A549 (cell line): ENCODE measurements around the gene TMTC1. TPM values are rescaled to one million over a fixed set of nuclear protein-coding genes. Genes with fewer than 3 reads are reported as not detected.

Experiments
- ATAC-seq, 2 experiments: fragments of 200-7000 bp in 1 of 2; fragments of >200 bp in 1 of 2; cut with Nextera tagmentation in 1 of 2; cut with Tn5 transposase in 1 of 2; 3 replicates each; pipeline versions ENCODE4 v1.8.0 to v1.9.1; 2018 to 2020; ENCODE audit warnings: mild to moderate bottlenecking in 1 of 2, moderate library complexity in 1 of 2
- CTCF ChIA-PET: fragments of 300-600 bp; sonication (Branson Sonifier 250); formaldehyde crosslinking; extraction: SDS; loops from one replicate; lab custom pipeline; 2021; ENCODE audit warnings: antibody characterized with exemption, inconsistent platforms; lab: Yijun Ruan, JAX
- POLR2A ChIA-PET: fragments of 350-600 bp; formaldehyde crosslinking; extraction: SDS; loops from one replicate; lab custom pipeline; 2021; ENCODE audit warnings: antibody characterized with exemption, inconsistent platforms; lab: Yijun Ruan, JAX
- DNase-seq, 2 experiments: peaks; one replicate each; pipeline versions ENCODE4 v3.0.0 to v3.0.0-alpha.2; 2011 to 2016; ENCODE audit warnings: low read depth in 1 of 2, low spot score in 1 of 2
- FAIRE-seq: peaks from 2 replicates; lab custom pipeline; 2011; peaks lifted over from hg19 to GRCh38; lab: Jason Lieb, UNC
- H3K27ac ChIP-seq, 2 experiments: fragments of >200 bp; sonication (Bioruptor Twin); formaldehyde crosslinking; 3 replicates each; pipeline ENCODE4 v1.5.1; 2016 to 2017
- H3K4me1 ChIP-seq: fragments of >200 bp; sonication (Bioruptor Twin); formaldehyde crosslinking; 3 replicates; pipeline ENCODE4 v1.6.1; 2016
- H3K4me2 ChIP-seq: fragments of >200 bp; sonication (Bioruptor Twin); formaldehyde crosslinking; 3 replicates; pipeline ENCODE4 v1.6.1; 2016
- H3K4me3 ChIP-seq: fragments of >200 bp; sonication (Bioruptor Twin); formaldehyde crosslinking; 3 replicates; pipeline ENCODE4 v1.5.1; 2016
- H3K9me3 ChIP-seq: fragments of >200 bp; sonication (Bioruptor Twin); formaldehyde crosslinking; 3 replicates; pipeline ENCODE4 v1.6.1; 2016
- ATOH8 ChIP-seq: fragments of 250-450 bp; sonication (Bioruptor Pico); IDR thresholded peaks from 2 replicates; pipeline ENCODE4 v1.5.0; 2020; ENCODE audit warnings: low read depth, mild to moderate bottlenecking, moderate library complexity
- EHMT2 ChIP-seq: fragments of 200-600 bp; sonication (generic); IDR thresholded peaks from 2 replicates; pipeline ENCODE4 v1.6.1; 2016; ENCODE audit warnings: antibody characterized with exemption, low read depth, mild to moderate bottlenecking, moderate library complexity
- ELK1 ChIP-seq: fragments of 150-350 bp; IDR thresholded peaks from 2 replicates; pipeline ENCODE4 v1.6.1; 2014; ENCODE audit warnings: low read depth, mild to moderate bottlenecking, low read length
- GATA3 ChIP-seq: IDR thresholded peaks from 2 replicates; pipeline ENCODE4 v1.6.1; 2012; ENCODE audit warnings: borderline replicate concordance
- HEYL ChIP-seq: fragments of 250-450 bp; sonication (Bioruptor Pico); IDR thresholded peaks from 2 replicates; pipeline ENCODE4 v1.8.0; 2021; ENCODE audit warnings: mild to moderate bottlenecking, moderate library complexity
- HMGXB4 ChIP-seq: fragments of 250-450 bp; sonication (Bioruptor Pico); IDR thresholded peaks from 2 replicates; pipeline ENCODE4 v1.5.0; 2021; ENCODE audit warnings: mild to moderate bottlenecking, moderate library complexity, borderline replicate concordance
- HOXB13 ChIP-seq: fragments of 250-450 bp; sonication (Bioruptor Pico); IDR thresholded peaks from 2 replicates; pipeline ENCODE4 v1.5.0; 2020; ENCODE audit warnings: low read depth, mild to moderate bottlenecking, moderate library complexity
- MAZ ChIP-seq: fragments of 150-350 bp; IDR thresholded peaks from 2 replicates; pipeline ENCODE4 v1.6.1; 2014; ENCODE audit warnings: antibody characterized with exemption, low read depth, low read length, borderline replicate concordance
- PBX3 ChIP-seq: IDR thresholded peaks from 2 replicates; pipeline ENCODE4 v1.6.1; 2012
- PHF8 ChIP-seq: fragments of 200-600 bp; sonication (generic); IDR thresholded peaks from 2 replicates; pipeline ENCODE4 v1.6.1; 2016; ENCODE audit warnings: low read depth, mild to moderate bottlenecking, antibody characterized with exemption, moderate library complexity, borderline replicate concordance
- RAD21 ChIP-seq, 2 experiments: fragments of >200 bp in 1 of 2; sonication (Bioruptor Twin) in 1 of 2; formaldehyde crosslinking in 1 of 2; IDR thresholded peaks in 1 of 2; conservative IDR thresholded peaks in 1 of 2; 2 replicates in 1 of 2; 3 replicates in 1 of 2; pipeline ENCODE4 v1.6.1; 2012 to 2018; ENCODE audit warnings: inconsistent platforms in 1 of 2
- RARB ChIP-seq: fragments of 250-450 bp; sonication (Bioruptor Pico); IDR thresholded peaks from 2 replicates; pipeline ENCODE4 v1.8.0; 2021; ENCODE audit warnings: mild to moderate bottlenecking, moderate library complexity
- RCOR1 ChIP-seq: fragments of 150-350 bp; IDR thresholded peaks from 2 replicates; pipeline ENCODE4 v1.6.1; 2014; ENCODE audit warnings: antibody characterized with exemption, low read length, low read depth
- REST ChIP-seq: fragments of 200-600 bp; sonication (generic); IDR thresholded peaks from 2 replicates; pipeline ENCODE4 v1.6.1; 2016; ENCODE audit warnings: antibody characterized with exemption, mild to moderate bottlenecking, moderate library complexity
- SMC3 ChIP-seq: fragments of >200 bp; sonication (Bioruptor Twin); formaldehyde crosslinking; IDR thresholded peaks from 3 replicates; pipeline ENCODE4 v1.6.1; 2018; ENCODE audit warnings: inconsistent platforms
- SREBF2 ChIP-seq: fragments of 450-650 bp; IDR thresholded peaks from 2 replicates; pipeline ENCODE4 v1.6.1; 2014; ENCODE audit warnings: mild to moderate bottlenecking, moderate library complexity
- TFCP2L1 ChIP-seq: fragments of 250-450 bp; sonication (Bioruptor Pico); IDR thresholded peaks from 2 replicates; pipeline ENCODE4 v1.5.0; 2021; ENCODE audit warnings: mild to moderate bottlenecking
- WGBS: methylation state at CpG from one replicate; pipeline ENCODE4 v1.1.6; 2017; ENCODE audit errors: missing lambda C conversion rate; 5-methylcytosine and 5-hydroxymethylcytosine counted together
- polyA plus RNA-seq, 4 experiments: library from polyadenylated mRNA; depleted of rRNA in 3 of 4; stranded (reverse); fragments of >200 nt; fragmentation: RNase III in 1 of 4; extraction: RNeasy Plus Mini Kit Qiagen cat#74134 plus additional on column Dnase treatment in 1 of 4; gene quantifications; 2 replicates in 3 of 4; 3 replicates in 1 of 4; pipeline ENCODE4 v1.2.3, GENCODE V29; 2011 to 2017

Gene TMTC1
- polyA plus RNA-seq, 2 of the 4 experiments (the other 2 are of a cell fraction) = 0.28 TPM; not detected in 1

GRCh38 chr12:29726741-29727348 is 56.9 kb downstream of the TMTC1 start (continued):
- no peak for TF ChIP-seq HMGXB4
- TF ChIP-seq RAD21 (conservative IDR thresholded peaks at IDR 0.05 in 1 of 2, IDR thresholded peaks at IDR 0.05 in 1 of 2) = no peak
- no peak for TF ChIP-seq MAZ

GRCh38 chr12:29726321-29726692 is 57.4 kb downstream of the TMTC1 start:
- Histone ChIP-seq H3K4me3 (no peak overlapping the region), H3K9me3 (no peaks in the 10 kb centered on the region), H3K27ac (no peak overlapping the region), H3K4me1 (no peaks in the 10 kb centered on the region), H3K4me2 (no peak overlapping the region)
- ATAC-seq = no peak
- ChIA-PET CTCF (no interaction called here), POLR2A (no interaction called here)
- no peak for FAIRE-seq
- 1% methylated on average over 3 of the region's 3 CpGs for WGBS
- TF ChIP-seq GATA3 (no peak), SREBF2 (no peak), EHMT2 (no peak), HOXB13 (CRISPR knock-in tag) (no peak), SMC3 (no peak), RARB (CRISPR knock-in tag) (no peak), HEYL (CRISPR knock-in tag) (no peak), HMGXB4 (no peak), REST (no peak), PHF8 (no peak), ELK1 (no peak), TFCP2L1 (CRISPR knock-in tag) (no peak), PBX3 (no peak), RCOR1 (no peak), ATOH8 (CRISPR knock-in tag) (no peak)
- no peak for DNase-seq
